Measurements from ENCODE around the gene PTPRN2. TPM values are rescaled to one million over a fixed set of nuclear protein-coding genes. Genes with fewer than 3 reads are reported as not detected.

Gene PTPRN2
- total and polyA plus RNA-seq, 8 donors = 4.9 to 136 (median 46.8) TPM

- TF ChIP-seq, protein P1, sequence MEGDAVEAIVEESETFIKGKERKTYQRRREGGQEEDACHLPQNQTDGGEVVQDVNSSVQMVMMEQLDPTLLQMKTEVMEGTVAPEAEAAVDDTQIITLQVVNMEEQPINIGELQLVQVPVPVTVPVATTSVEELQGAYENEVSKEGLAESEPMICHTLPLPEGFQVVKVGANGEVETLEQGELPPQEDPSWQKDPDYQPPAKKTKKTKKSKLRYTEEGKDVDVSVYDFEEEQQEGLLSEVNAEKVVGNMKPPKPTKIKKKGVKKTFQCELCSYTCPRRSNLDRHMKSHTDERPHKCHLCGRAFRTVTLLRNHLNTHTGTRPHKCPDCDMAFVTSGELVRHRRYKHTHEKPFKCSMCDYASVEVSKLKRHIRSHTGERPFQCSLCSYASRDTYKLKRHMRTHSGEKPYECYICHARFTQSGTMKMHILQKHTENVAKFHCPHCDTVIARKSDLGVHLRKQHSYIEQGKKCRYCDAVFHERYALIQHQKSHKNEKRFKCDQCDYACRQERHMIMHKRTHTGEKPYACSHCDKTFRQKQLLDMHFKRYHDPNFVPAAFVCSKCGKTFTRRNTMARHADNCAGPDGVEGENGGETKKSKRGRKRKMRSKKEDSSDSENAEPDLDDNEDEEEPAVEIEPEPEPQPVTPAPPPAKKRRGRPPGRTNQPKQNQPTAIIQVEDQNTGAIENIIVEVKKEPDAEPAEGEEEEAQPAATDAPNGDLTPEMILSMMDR (IDR thresholded peaks at IDR 0.05) = no peak
- TF ChIP-seq EP300 (IDR thresholded peaks at IDR 0.05) (no peak), POLR2A (IDR thresholded peaks at IDR 0.05) (no peak), POLR2AphosphoS5 (IDR thresholded peaks at IDR 0.05) (no peak)
- H3K27ac ChIP-seq = no peak overlapping the region
- intact Hi-C loops (cut with DNase I; ENCODE audit: low total_unique reads) = no loop called here
- no peaks in the 10 kb centered on the region for H3K9me3 ChIP-seq
- H3K4me1 ChIP-seq = no peaks in the 10 kb centered on the region
- H3K36me3 ChIP-seq = peaks cover 0 to 15% (median 6%) of the 10 kb centered on the region in 4 donors
- no peak for DNase-seq
- H3K27me3 ChIP-seq = no peaks in the 10 kb centered on the region
- no peak overlapping the region for H3K4me3 ChIP-seq
- WGBS, 5 donors = 90 to 97% (median 93%) methylated on average over 12 to 13 of the region's 13 CpGs
These were observed 1025.7 kb downstream of the PTPRN2 start for GRCh38 chr7:157561816-157562410.

- no peaks in the 10 kb centered on the region for H3K4me1 ChIP-seq
- H3K27ac ChIP-seq = no peak overlapping the region
- peaks cover 0 to 12% (median 6%) of the 10 kb centered on the region in 4 donors for H3K36me3 ChIP-seq
- 88 to 100% (median 90%) methylated on average over 2 to 3 of the region's 3 CpGs for WGBS, 5 donors
- intact Hi-C loops (cut with DNase I; ENCODE audit: low total_unique reads) = no loop called here
- no peaks in the 10 kb centered on the region for H3K9me3 ChIP-seq
- no peak for DNase-seq
- H3K27me3 ChIP-seq = no peaks in the 10 kb centered on the region
- TF ChIP-seq EP300 (IDR thresholded peaks at IDR 0.05) (no peak), POLR2A (IDR thresholded peaks at IDR 0.05) (no peak), POLR2AphosphoS5 (IDR thresholded peaks at IDR 0.05) (no peak)
- TF ChIP-seq, protein P1 (IDR thresholded peaks at IDR 0.05) = no peak
- H3K4me3 ChIP-seq = no peak overlapping the region
These were observed 1026.2 kb downstream of the PTPRN2 start for GRCh38 chr7:157561523-157561785.

DNA sequence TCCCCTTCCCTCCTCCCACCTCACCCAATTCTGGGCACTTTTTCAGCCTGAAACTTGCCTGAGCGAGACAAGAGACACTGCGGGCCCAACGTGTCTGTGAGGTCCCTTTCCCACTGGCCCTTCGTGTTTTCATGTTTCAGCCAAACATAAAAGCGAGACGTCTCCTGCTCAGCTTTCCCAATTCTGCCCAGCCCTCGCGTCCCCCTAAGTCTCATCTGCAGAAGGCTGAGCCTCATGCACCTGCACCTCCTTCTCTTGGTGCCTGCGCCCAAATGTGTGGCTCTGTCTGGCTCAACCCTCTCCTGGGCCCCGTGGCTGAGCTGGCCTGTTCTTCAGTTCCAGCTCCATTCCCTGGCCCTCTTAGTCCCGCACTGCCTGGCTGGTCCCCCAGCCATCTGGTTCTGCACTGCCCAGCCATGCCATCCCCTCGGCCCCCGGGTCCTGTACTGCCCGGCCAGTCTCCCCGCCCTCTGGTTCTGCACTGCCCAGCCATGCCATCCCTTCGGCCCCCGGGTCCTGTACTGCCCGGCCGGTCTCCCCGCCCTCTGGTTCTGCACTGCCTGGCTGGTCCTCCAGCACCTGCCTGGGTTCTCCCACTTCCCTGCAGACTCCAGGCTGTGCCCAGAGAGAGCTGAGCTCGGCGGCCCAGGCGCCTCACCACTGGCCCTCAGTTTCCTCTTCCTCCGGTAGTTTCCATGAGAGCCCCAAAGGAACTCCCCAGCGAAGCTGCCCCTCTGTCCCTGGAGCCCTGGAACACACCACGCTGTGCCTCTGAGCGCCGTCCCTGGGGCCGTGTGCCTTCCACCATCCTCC, 1026.7 kb downstream of the PTPRN2 start:
- H3K4me3 ChIP-seq = no peak overlapping the region
- H3K9me3 ChIP-seq = no peaks in the 10 kb centered on the region
- no peak for DNase-seq
- intact Hi-C loops (cut with DNase I; ENCODE audit: low total_unique reads) = no loop called here
- no peaks in the 10 kb centered on the region for H3K4me1 ChIP-seq
- TF ChIP-seq POLR2AphosphoS5 (IDR thresholded peaks at IDR 0.05) (no peak), POLR2A (IDR thresholded peaks at IDR 0.05) (no peak), EP300 (IDR thresholded peaks at IDR 0.05) (no peak)
- H3K36me3 ChIP-seq = peaks cover 0 to 8% (median 6%) of the 10 kb centered on the region in 4 donors
- WGBS, 5 donors = 92 to 95% (median 92%) methylated on average over 29 of the region's 29 CpGs
- H3K27me3 ChIP-seq = no peaks in the 10 kb centered on the region
- no peak overlapping the region for H3K27ac ChIP-seq

DNA sequence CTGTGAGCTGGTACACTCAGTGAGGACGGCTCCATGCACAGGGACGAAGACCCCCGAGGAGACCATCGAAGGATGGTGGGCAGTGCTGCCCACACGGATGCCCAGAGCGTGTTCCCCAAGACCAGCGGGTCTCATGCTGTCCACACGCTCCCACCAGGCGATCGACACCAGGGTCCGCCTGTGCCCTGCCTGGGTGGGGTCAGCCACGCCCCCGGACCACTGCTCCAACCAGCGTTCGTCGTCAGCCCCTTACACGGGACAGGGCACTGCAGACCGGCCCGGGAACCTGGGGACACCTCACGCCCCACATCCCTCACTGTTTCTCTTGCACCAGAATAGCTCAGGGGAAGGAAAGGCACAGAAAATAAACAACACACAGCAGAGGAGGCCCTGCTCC, 1027.4 kb downstream of the PTPRN2 start:
- intact Hi-C loops (cut with DNase I; ENCODE audit: low total_unique reads) = no loop called here
- H3K9me3 ChIP-seq = no peaks in the 10 kb centered on the region
- H3K27me3 ChIP-seq = no peaks in the 10 kb centered on the region
- WGBS, 5 donors = 89 to 92% (median 89%) methylated on average over 13 to 20 of the region's 20 CpGs
- H3K4me3 ChIP-seq = no peak overlapping the region
- no peak overlapping the region for H3K27ac ChIP-seq
- no peak for TF ChIP-seq POLR2A (IDR thresholded peaks at IDR 0.05)
- TF ChIP-seq, protein P1 (IDR thresholded peaks at IDR 0.05) = no peak
- TF ChIP-seq POLR2AphosphoS5 (IDR thresholded peaks at IDR 0.05) = no peak
- peaks cover 0 to 8% (median 4%) of the 10 kb centered on the region in 4 donors for H3K36me3 ChIP-seq
- no peak for DNase-seq
- no peaks in the 10 kb centered on the region for H3K4me1 ChIP-seq
